GM12878 (cell line): ENCODE results near the gene SLC35G6. TPM values are rescaled to one million over a fixed set of nuclear protein-coding genes. Genes with fewer than 3 reads are reported as not detected.

Experiments used
- ATAC-seq: fragments of 200-7000 bp; cut with Tn5 transposase; 3 replicates; pipeline ENCODE4 v1.9.1; 2020; ENCODE audit warnings: mild to moderate bottlenecking, moderate library complexity
- BruUV-seq: library from RNA; stranded (reverse); fragments of 400-500 nt; replicated peaks from 2 replicates; lab custom pipeline; 2021; lab: Mats Ljungman, UMichigan
- CTCF ChIA-PET: fragments of 300-600 bp; sonication (Branson Sonifier 250); formaldehyde crosslinking; extraction: SDS; loops from one replicate; lab custom pipeline; 2021; ENCODE audit warnings: inconsistent platforms; lab: Yijun Ruan, JAX
- POLR2A ChIA-PET: fragments of 350-600 bp; formaldehyde crosslinking; extraction: SDS; loops from one replicate; lab custom pipeline; 2021; ENCODE audit warnings: inconsistent platforms; lab: Charles Lee
- RAD21 ChIA-PET: fragments of 300-600 bp; sonication (Branson Sonifier 250); formaldehyde crosslinking; loops from one replicate; lab custom pipeline; 2023; ENCODE audit warnings: antibody characterized with exemption; ENCODE audit not compliant: unreplicated experiment; lab: Charles Lee
- SMC1A ChIA-PET: fragments of 300-600 bp; sonication (Branson Sonifier 250); formaldehyde crosslinking; loops from one replicate; lab custom pipeline; 2023; ENCODE audit not compliant: unreplicated experiment, uncharacterized antibody; lab: Charles Lee
- DNase-seq: peaks from one replicate; pipeline ENCODE4 v3.0.0-alpha.2; 2011; ENCODE audit warnings: low read depth, low spot score
- FAIRE-seq: peaks from 3 replicates; lab custom pipeline; 2011; peaks lifted over from hg19 to GRCh38; lab: Jason Lieb, UNC
- H2AFZ ChIP-seq: 2 replicates; pipeline ENCODE4 v1.6.0; 2011; ENCODE audit warnings: low read depth, low read length, control low read depth; ENCODE audit not compliant: control insufficient read depth
- H3K27ac ChIP-seq: 2 replicates; pipeline ENCODE4 v1.5.1; 2011; ENCODE audit warnings: control low read depth; ENCODE audit not compliant: control insufficient read depth, insufficient read depth
- H3K27me3 ChIP-seq, 2 experiments: replicated peaks in 1 of 2; 2 replicates each; pipeline versions ENCODE4 v1.6.0 to v1.6.1; 2011; ENCODE audit warnings: low read length in 1 of 2; ENCODE audit not compliant: control insufficient read depth in 2 of 2, insufficient read depth in 2 of 2
- H3K36me3 ChIP-seq, 2 experiments: 2 replicates each; pipeline ENCODE4 v1.5.1; 2011; ENCODE audit warnings: low read length in 1 of 2; ENCODE audit not compliant: control insufficient read depth in 2 of 2, insufficient read depth in 2 of 2
- H3K4me1 ChIP-seq: 2 replicates; pipeline ENCODE4 v1.6.1; 2011; ENCODE audit warnings: mild to moderate bottlenecking, low read length, moderate library complexity, mixed read lengths; ENCODE audit not compliant: control insufficient read depth, insufficient read depth
- H3K4me2 ChIP-seq: 2 replicates; pipeline ENCODE4 v1.6.0; 2011; ENCODE audit warnings: control low read depth; ENCODE audit not compliant: control insufficient read depth, insufficient read depth
- H3K4me3 ChIP-seq: fragments of 200-600 bp; sonication (generic); 2 replicates; pipeline ENCODE4 v1.5.1; 2016
- H3K79me2 ChIP-seq: 2 replicates; pipeline ENCODE4 v1.6.0; 2011; ENCODE audit warnings: low read length; ENCODE audit not compliant: control insufficient read depth, insufficient read depth
- H3K9ac ChIP-seq: 2 replicates; pipeline ENCODE4 v1.8.0; 2011; ENCODE audit warnings: low read length, control low read depth, mixed read lengths; ENCODE audit not compliant: control insufficient read depth, insufficient read depth
- H3K9me3 ChIP-seq: replicated peaks from 3 replicates; pipeline ENCODE4 v1.5.1; 2011; ENCODE audit warnings: mild to moderate bottlenecking, low read length; ENCODE audit not compliant: control insufficient read depth, insufficient read depth
- H4K20me1 ChIP-seq: 2 replicates; pipeline ENCODE4 v1.6.0; 2011; ENCODE audit not compliant: control insufficient read depth, insufficient read depth
- BCL11A ChIP-seq: IDR thresholded peaks from 2 replicates; pipeline ENCODE4 v1.6.1; 2011; ENCODE audit warnings: low read depth, low read length
- BHLHE40 ChIP-seq, 2 experiments: fragments of 450-650 bp in 1 of 2; IDR thresholded peaks; 2 replicates each; pipeline ENCODE4 v1.6.1; 2011 to 2017; ENCODE audit warnings: low read depth in 2 of 2, borderline replicate concordance in 1 of 2, improper control_type of control experiment in 1 of 2, low read length in 1 of 2, mild to moderate bottlenecking in 1 of 2
- CBX5 ChIP-seq: sonication (generic); IDR thresholded peaks from 2 replicates; pipeline ENCODE4 v1.6.1; 2016; ENCODE audit warnings: low read depth, moderate library complexity, mild to moderate bottlenecking, inconsistent platforms
- EED ChIP-seq: sonication (generic); IDR thresholded peaks from 2 replicates; pipeline ENCODE4 v1.6.1; 2016; ENCODE audit warnings: antibody characterized with exemption, low read depth
- ELK1 ChIP-seq: IDR thresholded peaks from 2 replicates; pipeline ENCODE4 v1.6.1; 2012; ENCODE audit warnings: low read depth, low read length, improper control_type of control experiment
- ETV6 ChIP-seq, 2 experiments: fragments of 450-650 bp in 1 of 2; IDR thresholded peaks in 1 of 2; conservative IDR thresholded peaks in 1 of 2; 2 replicates each; pipeline ENCODE4 v1.6.1; 2014; ENCODE audit warnings: antibody characterized with exemption in 1 of 2, borderline replicate concordance in 1 of 2, low read depth in 1 of 2, mild to moderate bottlenecking in 1 of 2, moderate library complexity in 1 of 2
- FOXM1 ChIP-seq: IDR thresholded peaks from 2 replicates; pipeline ENCODE4 v1.6.1; 2012; ENCODE audit warnings: low read depth, mild to moderate bottlenecking, inconsistent platforms, low read length, moderate library complexity
- HCFC1 ChIP-seq: fragments of 150-350 bp; IDR thresholded peaks from 2 replicates; pipeline ENCODE4 v1.6.1; 2014; ENCODE audit warnings: low read length
- HDAC2 ChIP-seq: fragments of 200-600 bp; sonication (generic); IDR thresholded peaks from 2 replicates; pipeline ENCODE4 v1.6.1; 2017
- KDM1A ChIP-seq: fragments of 200-600 bp; sonication (generic); IDR thresholded peaks from 2 replicates; pipeline ENCODE4 v1.6.1; 2016; ENCODE audit warnings: borderline replicate concordance
- MEF2B ChIP-seq: fragments of 450-650 bp; IDR thresholded peaks from 2 replicates; pipeline ENCODE4 v1.6.1; 2018; ENCODE audit warnings: mild to moderate bottlenecking, moderate library complexity; ENCODE audit not compliant: partially characterized antibody, poor library complexity, severe bottlenecking
- RAD51 ChIP-seq: fragments of 450-650 bp; IDR thresholded peaks from 2 replicates; pipeline ENCODE4 v1.6.1; 2016; ENCODE audit warnings: moderate library complexity, mild to moderate bottlenecking, inconsistent platforms
- SREBF2 ChIP-seq: IDR thresholded peaks from 2 replicates; pipeline ENCODE4 v1.6.1; 2012; ENCODE audit warnings: mild to moderate bottlenecking, low read length
- ZBTB33 ChIP-seq: fragments of 450-650 bp; IDR thresholded peaks from 2 replicates; pipeline ENCODE4 v1.6.1; 2017; ENCODE audit warnings: mild to moderate bottlenecking
- WGBS: methylation state at CpG from one replicate; pipeline ENCODE4 v1.1.6; 2016; ENCODE audit warnings: low lambda C conversion rate; ENCODE audit not compliant: insufficient replicate concordance, insufficient coverage; ENCODE audit errors: missing lambda C conversion rate; 5-methylcytosine and 5-hydroxymethylcytosine counted together
- in situ Hi-C: fragments of 300-500 bp; cut with MboI; formaldehyde crosslinking; loops from 9 replicates; pipeline ENCODE4 v1.14.3; 2018; ENCODE audit warnings: mixed read lengths
- intact Hi-C: fragments of 100-400 bp; cut with micrococcal nuclease; formaldehyde crosslinking; loops from one replicate; pipeline ENCODE4 v1.14.2; 2022; ENCODE audit not compliant: unreplicated experiment
- polyA plus RNA-seq, 11 experiments: library from polyadenylated mRNA; depleted of rRNA in 4 of 11; unstranded in 6 of 11; stranded (reverse) in 5 of 11; fragments of >200 nt; fragmentation: Nextera tagmentation in 4 of 11; fragmentation: Illumina TruSeq in 1 of 11; extraction: Ambion mirVana in 4 of 11; extraction: Trizol in 1 of 11; gene quantifications; 1 replicate in 1 of 11; 2 replicates in 10 of 11; pipeline versions ENCODE4 v1.2.1 to v1.2.3, GENCODE V29; 2011 to 2016; ENCODE audit warnings: inconsistent platforms in 2 of 11, missing spikeins in 2 of 11, low read depth in 1 of 11
- total RNA-seq, 4 experiments: library from RNA; depleted of rRNA in 3 of 4; stranded (reverse); fragments of >200 nt in 3 of 4; fragmentation: Illumina TruSeq in 1 of 4; extraction: Trizol in 1 of 4; gene quantifications; 2 replicates each; pipeline versions ENCODE4 v1.2.1 to v1.2.3, GENCODE V29; 2013 to 2021
- TF ChIP-seq, protein P1 (sequence below): IDR thresholded peaks from 2 replicates; pipeline ENCODE4 v1.6.1; 2011; ENCODE audit warnings: mild to moderate bottlenecking, low read depth, low read length, moderate library complexity; ENCODE audit not compliant: insufficient replicate concordance
- TF ChIP-seq, protein P2 (sequence below): fragments of 450-650 bp; IDR thresholded peaks from 2 replicates; pipeline ENCODE4 v1.6.1; 2014; ENCODE audit warnings: mild to moderate bottlenecking

Gene SLC35G6
- total and polyA plus RNA-seq, 10 of the 15 experiments (the other 5 are each of a cell fraction or from before 2014, with no cell fraction given): 0.20 TPM; not detected in 9

DNA sequence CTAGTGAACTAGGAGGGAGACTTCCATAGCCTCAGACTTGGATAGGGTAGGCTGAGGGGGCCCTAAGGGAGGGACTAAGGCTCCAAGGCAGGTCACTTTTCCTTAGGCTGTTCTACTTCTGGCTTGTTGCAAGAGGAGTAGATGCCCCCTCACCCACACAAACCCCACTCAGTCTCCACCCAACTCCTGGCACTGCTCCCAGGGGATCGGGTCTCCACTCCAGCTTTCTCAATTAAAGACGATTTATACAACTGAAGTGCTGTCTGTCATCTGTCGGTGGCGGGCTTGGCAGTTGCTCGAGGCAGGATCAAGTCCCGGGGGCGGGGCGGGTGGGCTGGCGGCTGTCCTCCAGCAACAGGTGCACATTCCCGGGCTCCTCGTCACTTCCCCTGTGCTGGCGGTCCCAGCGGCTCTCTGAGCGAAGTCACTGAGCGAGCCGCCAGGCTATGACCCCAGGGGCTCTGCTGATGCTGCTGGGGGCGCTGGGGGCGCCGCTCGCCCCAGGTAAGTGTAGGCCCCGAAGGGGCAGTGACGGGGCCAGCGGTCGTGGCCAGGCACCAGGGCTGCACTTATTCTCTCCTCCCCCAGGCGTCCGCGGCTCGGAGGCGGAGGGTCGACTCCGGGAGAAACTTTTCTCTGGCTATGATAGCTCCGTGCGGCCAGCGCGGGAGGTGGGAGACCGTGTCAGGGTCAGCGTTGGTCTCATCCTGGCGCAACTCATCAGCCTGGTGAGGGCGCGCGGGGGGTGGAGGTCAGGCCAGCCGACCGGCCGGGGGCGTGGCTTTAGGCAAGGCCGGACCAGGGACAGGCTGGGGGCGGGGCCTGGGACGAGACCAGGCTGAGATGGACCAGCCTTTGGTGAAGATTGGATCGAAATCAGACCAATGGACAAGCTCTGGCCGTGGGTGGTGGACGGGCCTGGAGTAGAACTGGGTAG is 36.3 kb upstream of the SLC35G6 start, which contains the start of gene CHRNB1 (continued):
- TF ChIP-seq ETV6 (conservative IDR thresholded peaks at IDR 0.05 in 1 of 2, IDR thresholded peaks at IDR 0.05 in 1 of 2; ENCODE audit: borderline replicate concordance in 1 of 2, low read depth in 1 of 2): no peak
- TF ChIP-seq KDM1A: no peak
- no peak for TF ChIP-seq RAD51
- TF ChIP-seq FOXM1: no peak

GRCh38 chr17:7445619-7445968 is 35.7 kb upstream of the SLC35G6 start:
- no TSS peak for BruUV-seq
- ATAC-seq: peak; percentile 51
- Histone ChIP-seq H4K20me1 (no peaks in the 10 kb centered on the region), H3K4me1 (peaks cover 12% of the 10 kb centered on the region), H3K9ac (no peak overlapping the region; the same call in 1 of the 2 replicates), H2AFZ (peak overlapping the region; percentile 51; the same call in 1 of the 2 replicates), H3K9me3 (no peaks in the 10 kb centered on the region), H3K36me3 (no peaks in the 10 kb centered on the region), H3K27ac (no peak overlapping the region), H3K4me3 (peak overlapping the region; percentile 55; the same call in 1 of the 2 replicates), H3K4me2 (peak overlapping the region; percentile 97), H3K27me3 (peaks cover 1 to 5% of the 10 kb centered on the region in 2 experiments; a peak in 3 of 4 replicates), H3K79me2 (no peaks in the 10 kb centered on the region)
- ChIA-PET CTCF (interaction anchor here (0.6 to 2.7 kb wide), 2 partner anchors 9 kb away, joined by 3 to 10 read pairs; no protein-coding TSS in a partner anchor), RAD21 (interaction anchor here (0.5 to 2.7 kb wide), 5 partner anchors 10 to 155 kb away, joined by 3 to 9 read pairs (median 4); partner anchors contain the start of gene TMEM102), POLR2A (interaction anchor here (0.5 to 1.9 kb wide), 5 partner anchors 9 to 225 kb away, joined by 3 to 4 read pairs (median 3); no protein-coding TSS in a partner anchor), SMC1A (no interaction called here)
- intact Hi-C loops: no loop called here
- WGBS: 5% methylated on average over 15 of the region's 16 CpGs
- in situ Hi-C loops: no loop called here
- DNase-seq: no peak
- no peak for FAIRE-seq
- TF ChIP-seq, protein P1, sequence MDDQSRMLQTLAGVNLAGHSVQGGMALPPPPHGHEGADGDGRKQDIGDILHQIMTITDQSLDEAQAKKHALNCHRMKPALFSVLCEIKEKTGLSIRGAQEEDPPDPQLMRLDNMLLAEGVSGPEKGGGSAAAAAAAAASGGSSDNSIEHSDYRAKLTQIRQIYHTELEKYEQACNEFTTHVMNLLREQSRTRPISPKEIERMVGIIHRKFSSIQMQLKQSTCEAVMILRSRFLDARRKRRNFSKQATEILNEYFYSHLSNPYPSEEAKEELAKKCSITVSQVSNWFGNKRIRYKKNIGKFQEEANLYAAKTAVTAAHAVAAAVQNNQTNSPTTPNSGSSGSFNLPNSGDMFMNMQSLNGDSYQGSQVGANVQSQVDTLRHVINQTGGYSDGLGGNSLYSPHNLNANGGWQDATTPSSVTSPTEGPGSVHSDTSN: no peak
- TF ChIP-seq EED (no peak), MEF2B (no peak), BCL11A (no peak), HCFC1 (no peak), ELK1 (no peak), ZBTB33 (no peak), BHLHE40 (IDR thresholded peaks at IDR 0.05; ENCODE audit: borderline replicate concordance in 1 of 2, low read depth in 2 of 2, low read length in 1 of 2) (no peak), HDAC2 (no peak), CBX5 (no peak), SREBF2 (no peak)
- TF ChIP-seq, protein P2, sequence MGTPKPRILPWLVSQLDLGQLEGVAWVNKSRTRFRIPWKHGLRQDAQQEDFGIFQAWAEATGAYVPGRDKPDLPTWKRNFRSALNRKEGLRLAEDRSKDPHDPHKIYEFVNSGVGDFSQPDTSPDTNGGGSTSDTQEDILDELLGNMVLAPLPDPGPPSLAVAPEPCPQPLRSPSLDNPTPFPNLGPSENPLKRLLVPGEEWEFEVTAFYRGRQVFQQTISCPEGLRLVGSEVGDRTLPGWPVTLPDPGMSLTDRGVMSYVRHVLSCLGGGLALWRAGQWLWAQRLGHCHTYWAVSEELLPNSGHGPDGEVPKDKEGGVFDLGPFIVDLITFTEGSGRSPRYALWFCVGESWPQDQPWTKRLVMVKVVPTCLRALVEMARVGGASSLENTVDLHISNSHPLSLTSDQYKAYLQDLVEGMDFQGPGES: no peak
